Measurements from ENCODE around the gene CYP4X1.
"Not testable (repeated sequence)": the region's sequence is repeated elsewhere in the genome, so short reads cannot be mapped to it uniquely, and the experiment has no call there.

CYP4X1 gene

DNA sequence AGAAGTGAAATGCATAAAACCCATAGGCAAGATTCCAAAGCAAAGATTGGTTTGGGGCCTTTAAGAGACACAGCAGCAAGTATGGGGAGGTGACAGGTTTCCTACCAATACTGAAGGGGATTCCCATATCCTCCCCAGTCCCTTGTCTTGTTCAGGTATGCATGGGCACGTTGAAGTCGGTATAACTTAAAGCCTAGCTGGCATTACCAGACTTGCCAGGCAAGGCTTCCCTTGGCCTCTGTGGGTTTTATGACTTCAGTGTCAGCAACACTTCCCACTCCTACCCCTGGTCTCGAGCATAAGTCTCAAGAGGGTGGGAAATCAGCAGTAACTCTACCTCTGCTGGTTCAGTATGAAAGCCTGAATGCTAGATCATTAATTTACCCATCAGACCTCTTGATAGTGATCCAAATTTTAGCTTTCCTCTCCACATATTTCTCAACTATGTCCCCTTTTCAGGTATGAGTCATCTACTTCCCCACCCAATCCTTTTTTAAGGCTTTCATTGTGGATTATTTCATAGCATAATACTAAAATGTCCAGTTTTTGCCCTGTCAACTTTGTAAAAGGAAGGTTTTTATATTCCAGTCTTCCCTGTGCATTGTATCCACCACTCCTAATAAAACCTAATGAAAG lies 6.8 kb downstream of the CYP4X1 start:
- no peak overlapping the region for H3K4me3 ChIP-seq (ENCODE audit: low read depth, low read length)
- DNase-seq (ENCODE audit: low read depth): no peak
- TF ChIP-seq MYC (IDR thresholded peaks at IDR 0.05; ENCODE audit: low read depth, low read length) (no peak), MAX (IDR thresholded peaks at IDR 0.05; ENCODE audit: low read depth, low read length) (no peak), CTCF (IDR thresholded peaks at IDR 0.05; ENCODE audit: low read depth, low read length) (no peak), POLR2A (IDR thresholded peaks at IDR 0.05; ENCODE audit: extremely low read depth, insufficient read length) (no peak)

GRCh38 chr1:47031059-47031458 lies 7.6 kb downstream of the CYP4X1 start:
- no peak overlapping the region for H3K4me3 ChIP-seq (ENCODE audit: low read depth, low read length)
- no peak for DNase-seq (ENCODE audit: low read depth)
- TF ChIP-seq MYC (IDR thresholded peaks at IDR 0.05; ENCODE audit: low read depth, low read length): no peak
- TF ChIP-seq MAX (IDR thresholded peaks at IDR 0.05; ENCODE audit: low read depth, low read length): no peak
- TF ChIP-seq POLR2A (IDR thresholded peaks at IDR 0.05; ENCODE audit: extremely low read depth, insufficient read length): no peak
- TF ChIP-seq CTCF (IDR thresholded peaks at IDR 0.05; ENCODE audit: low read depth, low read length): no peak

DNA sequence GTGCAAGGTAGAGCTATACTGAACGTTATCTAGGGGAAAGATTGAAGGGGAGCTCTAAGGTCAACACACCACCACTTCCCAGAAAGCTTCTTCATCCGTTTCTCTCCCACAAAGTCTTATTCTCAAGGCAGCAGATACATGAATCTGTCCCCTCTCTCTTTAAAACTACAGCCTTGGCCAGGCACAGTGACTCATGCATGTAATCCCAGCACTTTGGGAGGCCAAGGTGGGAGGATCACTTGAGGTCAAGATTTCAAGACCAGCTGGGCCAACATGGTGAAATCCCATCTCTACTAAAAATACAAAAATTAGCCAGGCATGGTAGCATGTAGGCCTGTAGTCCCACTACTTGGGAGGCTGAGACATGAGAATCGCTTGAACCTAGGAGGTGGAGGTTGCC lies 8.1 kb downstream of the CYP4X1 start:
- no peak for DNase-seq (ENCODE audit: low read depth)
- H3K4me3 ChIP-seq (ENCODE audit: low read depth, low read length): no peak overlapping the region
- TF ChIP-seq MAX (IDR thresholded peaks at IDR 0.05; ENCODE audit: low read depth, low read length): no peak
- no peak for TF ChIP-seq CTCF (IDR thresholded peaks at IDR 0.05; ENCODE audit: low read depth, low read length)

GRCh38 chr1:47036764-47037163 lies 13.3 kb downstream of the CYP4X1 start:
- TF ChIP-seq MAX (IDR thresholded peaks at IDR 0.05; ENCODE audit: low read depth, low read length) (no peak), CTCF (IDR thresholded peaks at IDR 0.05; ENCODE audit: low read depth, low read length) (no peak), MYC (IDR thresholded peaks at IDR 0.05; ENCODE audit: low read depth, low read length) (no peak), POLR2A (IDR thresholded peaks at IDR 0.05; ENCODE audit: extremely low read depth, insufficient read length) (no peak)
- DNase-seq (ENCODE audit: low read depth): no peak
- H3K4me3 ChIP-seq (ENCODE audit: low read depth, low read length): no peak overlapping the region

- H3K4me3 ChIP-seq (ENCODE audit: low read depth, low read length): no peak overlapping the region
- no peak for DNase-seq (ENCODE audit: low read depth)
- TF ChIP-seq MYC (IDR thresholded peaks at IDR 0.05; ENCODE audit: low read depth, low read length): no peak
- TF ChIP-seq POLR2A (IDR thresholded peaks at IDR 0.05; ENCODE audit: extremely low read depth, insufficient read length): no peak
- TF ChIP-seq MAX (IDR thresholded peaks at IDR 0.05; ENCODE audit: low read depth, low read length): no peak
Observed at GRCh38 chr1:47059376-47059775, 35.9 kb downstream of the CYP4X1 start.

- TF ChIP-seq MAX (IDR thresholded peaks at IDR 0.05; ENCODE audit: low read depth, low read length) (no peak), POLR2A (IDR thresholded peaks at IDR 0.05; ENCODE audit: extremely low read depth, insufficient read length) (no peak), CTCF (IDR thresholded peaks at IDR 0.05; ENCODE audit: low read depth, low read length) (no peak), MYC (IDR thresholded peaks at IDR 0.05; ENCODE audit: low read depth, low read length) (no peak)
- H3K4me3 ChIP-seq (ENCODE audit: low read depth, low read length): no peak within 1 kb of the TSS
- DNase-seq (ENCODE audit: low read depth): no peak
Observed at GRCh38 chr1:47067097-47067594, 43.7 kb downstream of the CYP4X1 start, which contains the start of gene CYP4Z1. Gene CYP4Z1 (plus strand): TSS chr1:47067231. CDS start chr1:47067491, 260 bp downstream.

GRCh38 chr1:47069080-47069479 lies 45.6 kb downstream of the CYP4X1 start:
- not testable (repeated sequence) for H3K4me3 ChIP-seq (ENCODE audit: low read depth, low read length)

GRCh38 chr1:47069509-47069908 lies 46.0 kb downstream of the CYP4X1 start:
- DNase-seq (ENCODE audit: low read depth); H3K4me3 ChIP-seq (ENCODE audit: low read depth, low read length): not testable (repeated sequence)

More at GRCh38 chr1:47069080-47069479, 45.6 kb downstream of the CYP4X1 start:
- DNase-seq (ENCODE audit: low read depth): not testable (repeated sequence)

Measured in NB4 (cell line).